Upper lobe of left lung (tissue), 4 donors: Measurements from ENCODE around the gene TUB.

ENCODE experiments used
- EP300 ChIP-seq, 4 donors: sonication (generic); formaldehyde crosslinking; IDR thresholded peaks; one replicate each; pipeline ENCODE4 v1.5.1; 2017; ENCODE audit warnings: antibody characterized with exemption in 4 of 4, control low read depth in 2 of 4
- POLR2A ChIP-seq, 4 donors: fragments of 450-650 bp; IDR thresholded peaks; one replicate each; pipeline ENCODE4 v1.5.1; 2016 to 2017; ENCODE audit warnings: antibody characterized with exemption in 4 of 4, mild to moderate bottlenecking in 2 of 4
- POLR2AphosphoS5 ChIP-seq, 2 donors: sonication (generic); formaldehyde crosslinking; IDR thresholded peaks; one replicate each; pipeline ENCODE4 v1.5.1; 2017; ENCODE audit warnings: antibody characterized with exemption in 2 of 2
- TF ChIP-seq, protein P1 (sequence below), 6 experiments: fragments of 450-650 bp in 4 of 6; fragments of 200-600 bp in 2 of 6; sonication (generic) in 2 of 6; IDR thresholded peaks; one replicate each; pipeline ENCODE4 v1.5.1; 2016 to 2019; ENCODE audit warnings: antibody characterized with exemption in 6 of 6

- TF ChIP-seq, protein P1, sequence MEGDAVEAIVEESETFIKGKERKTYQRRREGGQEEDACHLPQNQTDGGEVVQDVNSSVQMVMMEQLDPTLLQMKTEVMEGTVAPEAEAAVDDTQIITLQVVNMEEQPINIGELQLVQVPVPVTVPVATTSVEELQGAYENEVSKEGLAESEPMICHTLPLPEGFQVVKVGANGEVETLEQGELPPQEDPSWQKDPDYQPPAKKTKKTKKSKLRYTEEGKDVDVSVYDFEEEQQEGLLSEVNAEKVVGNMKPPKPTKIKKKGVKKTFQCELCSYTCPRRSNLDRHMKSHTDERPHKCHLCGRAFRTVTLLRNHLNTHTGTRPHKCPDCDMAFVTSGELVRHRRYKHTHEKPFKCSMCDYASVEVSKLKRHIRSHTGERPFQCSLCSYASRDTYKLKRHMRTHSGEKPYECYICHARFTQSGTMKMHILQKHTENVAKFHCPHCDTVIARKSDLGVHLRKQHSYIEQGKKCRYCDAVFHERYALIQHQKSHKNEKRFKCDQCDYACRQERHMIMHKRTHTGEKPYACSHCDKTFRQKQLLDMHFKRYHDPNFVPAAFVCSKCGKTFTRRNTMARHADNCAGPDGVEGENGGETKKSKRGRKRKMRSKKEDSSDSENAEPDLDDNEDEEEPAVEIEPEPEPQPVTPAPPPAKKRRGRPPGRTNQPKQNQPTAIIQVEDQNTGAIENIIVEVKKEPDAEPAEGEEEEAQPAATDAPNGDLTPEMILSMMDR (IDR thresholded peaks at IDR 0.05) = no peak
- TF ChIP-seq POLR2AphosphoS5 (IDR thresholded peaks at IDR 0.05) (no peak), EP300 (IDR thresholded peaks at IDR 0.05) (no peak), POLR2A (IDR thresholded peaks at IDR 0.05) (no peak)
Measured at GRCh38 chr11:8038393-8038792, 42.6 kb upstream of the TUB start.
